NCI-H2227 treated with DMSO at 0.1 percent for 48 hours (cell line): ENCODE results near the gene FGF12.

Experiments
- DNase-seq: peaks from one replicate; lab custom pipeline; 2025; lab: John Stamatoyannopoulos, UW

The FGF12 gene

DNA sequence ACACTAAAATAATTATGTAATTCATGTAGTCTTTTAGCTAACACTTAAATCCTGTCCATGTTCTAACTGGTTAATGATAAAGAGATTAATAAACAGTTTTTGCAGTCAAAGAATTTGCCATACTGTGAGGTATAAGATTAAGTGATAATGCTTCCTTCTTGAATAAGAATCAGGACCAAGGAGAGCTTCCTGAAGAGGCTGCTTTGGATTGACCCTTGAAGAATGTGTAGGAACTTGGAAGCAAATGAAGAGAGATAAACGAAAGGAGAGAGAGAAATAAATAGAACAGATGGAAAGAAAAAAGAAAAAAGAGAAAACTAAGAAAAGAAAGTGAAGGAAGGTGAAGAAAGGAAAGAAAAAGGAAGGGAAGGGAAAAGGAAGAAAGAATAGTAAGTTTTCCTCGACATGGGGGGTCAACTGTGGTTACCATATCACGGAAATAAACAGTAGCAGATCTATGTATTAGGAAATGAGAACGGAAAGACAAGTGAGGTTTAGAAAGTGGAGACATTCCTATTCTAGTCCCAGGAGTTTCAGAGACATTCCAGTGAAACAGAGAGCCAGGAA lies 539.8 kb downstream of the FGF12 start:
- DNase-seq = no peak

DNA sequence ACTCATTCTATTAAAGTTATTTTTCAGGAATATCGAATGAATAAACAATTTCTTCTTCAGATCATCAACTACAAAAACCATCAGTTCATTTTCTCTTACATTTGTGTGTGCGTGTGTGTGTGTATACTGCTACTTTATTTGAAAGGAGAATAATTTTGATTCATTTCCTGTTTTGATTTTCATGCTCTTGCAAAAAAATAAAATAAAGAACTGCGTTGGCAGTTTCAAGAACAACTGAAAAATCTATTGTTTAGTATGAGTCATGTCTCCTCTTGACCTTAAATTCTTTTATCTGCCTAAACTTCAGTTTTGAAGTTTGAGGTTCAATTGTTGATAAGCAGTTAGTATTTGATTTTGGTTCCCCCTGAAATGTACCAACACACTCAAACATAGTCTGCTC lies 540.8 kb downstream of the FGF12 start:
- DNase-seq = no peak

DNA sequence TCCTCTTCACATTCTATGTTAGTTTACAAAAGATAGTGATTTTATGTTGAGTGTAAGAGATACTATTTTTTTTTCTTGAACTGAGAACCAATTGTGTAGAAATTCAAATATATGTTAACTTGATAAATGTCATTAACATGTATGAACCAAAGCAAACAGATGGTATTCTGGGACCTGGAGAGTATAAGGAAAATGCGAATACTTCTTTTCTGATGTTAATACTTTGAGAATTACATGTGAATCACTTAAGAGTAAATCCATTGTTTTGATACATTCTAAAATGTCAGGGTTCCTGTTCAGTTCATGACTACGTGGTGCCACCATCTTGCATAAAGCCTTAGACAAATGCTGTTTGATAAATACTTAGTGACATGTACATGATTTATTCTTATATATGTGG lies 541.3 kb downstream of the FGF12 start:
- no peak for DNase-seq

DNA sequence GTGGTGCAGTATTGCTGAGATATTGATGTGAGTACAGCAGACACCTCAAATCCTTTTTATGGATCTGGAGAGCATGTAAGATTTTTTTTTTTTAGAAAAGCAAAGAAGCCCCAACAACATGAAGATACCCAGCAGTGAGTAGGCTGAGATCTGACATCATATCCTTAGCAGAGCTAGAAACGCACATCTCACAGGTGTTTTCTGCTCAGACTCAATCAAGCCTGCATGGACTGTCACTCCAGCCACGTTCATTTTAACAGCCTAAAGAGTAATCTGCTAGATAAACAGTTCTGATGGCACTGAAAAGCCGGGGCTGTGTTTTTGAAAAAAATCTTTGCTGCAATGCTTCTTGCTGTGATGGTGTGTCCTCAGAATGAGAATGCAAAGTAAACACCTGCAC lies 544.2 kb downstream of the FGF12 start:
- no peak for DNase-seq

DNA sequence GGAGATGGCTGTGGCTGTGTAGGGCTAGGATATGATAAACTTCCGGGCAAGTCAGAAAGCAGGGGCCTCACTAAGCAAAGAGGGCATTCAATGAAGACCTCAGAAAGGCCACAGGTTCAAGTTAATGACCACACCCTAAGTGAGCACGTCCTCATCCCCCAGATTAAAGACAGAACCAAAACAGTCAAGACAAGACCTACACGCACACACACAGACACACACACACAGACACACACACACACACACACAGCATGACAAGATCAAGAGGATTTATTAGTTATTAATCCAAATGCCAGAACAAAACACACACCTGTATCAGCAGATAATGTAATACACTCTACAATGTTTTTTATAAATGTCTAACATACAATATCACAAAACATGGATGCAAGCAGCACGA lies 546.2 kb downstream of the FGF12 start:
- no peak for DNase-seq

DNA sequence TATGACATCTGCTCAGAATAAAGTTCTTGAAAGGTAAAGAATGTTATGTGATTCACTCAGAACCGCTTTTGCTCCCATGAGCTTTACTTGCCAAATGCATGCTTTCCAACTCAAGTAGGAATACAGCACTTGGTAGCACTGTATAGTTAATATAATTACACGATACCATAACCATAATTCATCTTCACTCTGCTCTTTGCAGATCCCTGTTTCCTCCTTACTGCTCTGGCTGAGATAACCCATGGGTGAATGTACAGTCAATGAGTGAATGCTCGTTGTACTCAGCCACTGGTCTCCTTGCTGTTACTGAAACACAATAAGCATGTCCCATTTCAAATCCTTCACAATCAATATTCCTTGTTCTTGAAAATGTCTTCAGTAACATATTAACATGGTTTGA lies 550.0 kb downstream of the FGF12 start:
- no peak for DNase-seq

DNA sequence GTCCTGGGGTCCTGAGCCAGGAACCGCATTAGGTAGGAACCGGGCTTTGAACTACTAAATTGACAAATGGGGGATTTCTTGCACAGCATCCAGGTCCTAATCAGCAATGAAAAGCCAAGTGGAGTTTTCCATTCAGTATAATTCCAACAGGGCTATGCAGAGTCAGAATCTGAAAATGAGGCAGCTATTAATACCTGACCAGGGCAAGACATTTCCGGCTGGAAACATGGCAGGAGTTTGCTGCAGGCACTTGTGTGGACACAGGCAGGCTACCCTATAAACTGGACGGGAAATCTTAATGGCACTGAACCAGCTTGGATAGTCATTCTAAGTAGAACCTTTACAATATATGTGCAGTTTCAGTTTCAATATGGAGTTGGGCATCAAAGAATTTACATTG lies 553.1 kb downstream of the FGF12 start:
- no peak for DNase-seq

DNA sequence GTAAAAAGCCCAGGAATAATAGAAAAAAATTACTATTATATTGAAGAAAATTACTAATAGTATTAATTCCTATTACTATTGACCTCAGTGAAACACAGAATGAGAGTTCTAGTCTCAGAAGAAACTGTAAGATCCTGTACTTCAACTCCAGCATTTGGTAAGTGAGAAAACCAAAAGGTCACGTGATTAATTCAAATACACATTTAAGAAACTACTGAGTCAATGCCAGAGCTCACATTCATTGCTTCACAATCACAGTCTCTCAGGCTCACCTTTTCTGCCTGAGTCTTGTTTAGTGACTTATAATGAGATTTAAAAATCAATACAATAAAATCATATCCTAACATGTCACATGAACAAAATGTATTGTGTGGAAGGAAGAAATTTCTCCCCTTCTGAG lies 556.1 kb downstream of the FGF12 start:
- DNase-seq = no peak

DNA sequence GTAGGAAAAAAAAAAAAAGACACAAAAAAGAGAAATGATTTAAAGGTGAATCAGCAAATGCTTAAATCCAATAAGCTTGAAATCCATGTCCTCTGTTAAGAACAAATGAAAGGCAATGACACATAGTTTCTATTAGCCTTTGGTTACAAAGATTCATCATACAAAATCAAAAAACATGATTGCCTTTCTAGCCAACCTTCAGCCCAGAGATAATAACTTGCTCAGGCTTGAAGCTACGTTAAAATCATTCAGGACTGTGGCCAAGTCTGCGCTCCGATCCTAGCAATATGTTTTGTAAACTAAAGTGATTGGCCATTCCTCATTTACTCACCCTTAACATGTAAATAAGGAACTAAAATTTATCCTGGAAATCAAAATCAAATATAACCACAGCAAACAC lies 556.7 kb downstream of the FGF12 start:
- no peak for DNase-seq

DNA sequence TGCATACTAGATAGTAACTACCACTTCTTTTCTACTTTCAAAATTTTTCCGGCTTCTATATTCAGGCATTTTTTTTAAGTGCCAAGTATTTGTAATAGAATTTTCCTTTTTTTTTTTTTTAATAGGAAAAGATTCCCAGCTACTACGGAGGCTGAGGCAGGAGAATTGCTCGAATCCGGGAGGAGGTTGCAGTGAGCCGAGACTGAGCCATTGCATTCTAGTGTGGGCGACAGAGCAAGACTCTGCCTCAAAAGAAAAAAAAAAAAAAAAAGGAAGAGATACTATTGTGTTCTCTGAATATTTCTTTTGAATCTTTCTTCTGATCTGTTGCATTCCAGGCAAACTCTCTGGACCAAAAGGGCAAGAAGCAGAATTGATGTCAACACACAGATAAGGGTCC lies 557.3 kb downstream of the FGF12 start:
- no peak for DNase-seq

DNA sequence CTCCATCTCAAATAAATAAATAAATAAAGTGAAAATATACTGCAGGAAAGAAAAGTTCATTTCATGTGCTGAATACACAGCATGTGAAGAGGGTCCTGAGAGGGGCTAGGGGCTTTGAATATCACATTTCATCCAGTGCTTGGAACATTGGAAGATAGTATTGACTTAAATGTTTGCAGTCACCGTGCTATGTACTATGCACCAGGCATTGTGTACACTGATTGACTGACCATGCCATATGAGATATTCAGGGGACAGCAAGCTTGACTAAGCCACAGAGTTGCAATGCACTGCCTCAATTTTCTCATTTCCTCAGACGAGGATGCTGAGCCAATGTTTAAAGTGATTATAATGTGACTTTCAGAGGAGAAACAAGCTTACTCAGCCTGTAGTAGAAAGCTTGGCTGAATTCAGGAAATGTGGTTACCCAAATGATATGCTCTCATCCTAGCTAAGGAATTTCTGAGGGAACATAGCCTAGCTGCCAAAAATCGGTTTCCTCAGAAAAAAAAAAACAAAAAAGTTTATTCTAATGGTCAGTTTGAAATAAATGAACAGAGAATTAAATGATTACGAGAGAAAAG lies 557.9 kb downstream of the FGF12 start:
- no peak for DNase-seq

DNA sequence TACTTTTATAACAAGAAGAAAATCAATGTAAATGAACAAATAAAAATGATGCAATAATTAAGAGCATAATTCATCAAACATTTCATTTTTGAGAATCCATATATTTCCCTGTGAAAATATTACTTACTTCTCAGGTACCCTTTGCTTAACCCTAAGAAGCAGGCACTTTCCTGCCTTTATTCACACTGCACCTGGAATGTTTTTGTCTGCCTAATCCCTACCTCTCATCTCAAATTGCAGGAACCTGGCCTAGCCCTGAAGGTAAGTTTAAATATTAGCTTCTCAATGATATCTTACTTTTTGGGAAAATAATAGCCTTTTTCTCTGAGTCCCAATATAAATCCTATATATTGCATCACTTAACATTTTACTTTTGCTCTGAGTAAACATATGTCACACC lies 559.1 kb downstream of the FGF12 start:
- no peak for DNase-seq

DNA sequence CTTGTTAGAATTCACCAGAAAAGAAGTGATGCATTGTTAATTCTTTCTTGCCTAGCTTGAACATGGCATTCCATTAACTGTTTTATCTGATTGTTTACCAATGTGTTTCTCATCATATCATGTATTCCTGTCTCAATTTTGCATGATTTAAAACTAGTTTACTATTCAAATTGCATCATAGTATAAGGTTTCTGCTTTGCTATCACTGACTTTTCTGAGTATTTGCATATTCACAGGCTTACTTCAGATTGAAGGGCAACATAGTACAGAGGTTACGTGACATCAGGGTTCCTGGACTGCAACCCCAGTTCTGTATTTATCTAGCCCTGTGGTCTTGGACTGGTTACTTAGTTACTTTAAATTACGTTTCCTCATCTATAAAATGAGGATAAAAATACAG lies 561.8 kb downstream of the FGF12 start:
- DNase-seq = no peak

DNA sequence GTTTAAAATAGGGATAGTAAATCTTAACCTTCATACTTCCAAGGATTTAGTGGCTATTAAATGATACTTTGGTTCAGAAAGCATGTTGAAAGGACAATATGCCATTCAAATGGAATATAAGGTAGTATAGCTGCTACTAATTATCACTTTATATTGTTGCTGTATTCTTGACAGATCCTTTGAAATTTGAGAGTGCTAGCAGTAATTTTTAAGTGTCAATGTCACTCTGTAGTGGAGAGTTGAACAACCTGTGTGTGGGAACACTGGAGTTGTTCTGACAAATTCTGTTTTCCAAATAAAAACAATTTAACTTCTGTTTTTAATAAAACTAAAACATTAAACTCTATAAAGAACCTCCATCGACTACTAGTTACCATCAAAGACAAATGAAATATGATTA lies 565.7 kb downstream of the FGF12 start:
- DNase-seq = no peak

DNA sequence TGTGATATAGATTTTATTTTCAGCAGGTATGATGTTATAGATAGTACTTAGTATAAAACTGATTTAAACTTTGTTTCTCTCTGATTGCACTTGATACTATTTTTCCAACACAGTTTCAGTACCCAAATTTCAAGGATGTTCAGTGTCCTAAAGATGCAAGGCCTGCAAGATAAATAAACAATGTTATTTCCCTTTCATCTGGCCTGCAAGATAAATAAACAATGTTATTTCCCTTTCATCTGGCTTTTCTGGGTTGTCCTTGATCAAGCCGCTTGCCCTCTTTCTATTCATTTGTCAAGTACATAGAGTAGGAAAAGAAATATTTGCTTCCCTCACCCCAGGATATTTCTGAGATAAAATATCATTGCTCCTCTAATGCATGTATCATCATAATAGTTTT lies 571.0 kb downstream of the FGF12 start:
- no peak for DNase-seq

DNA sequence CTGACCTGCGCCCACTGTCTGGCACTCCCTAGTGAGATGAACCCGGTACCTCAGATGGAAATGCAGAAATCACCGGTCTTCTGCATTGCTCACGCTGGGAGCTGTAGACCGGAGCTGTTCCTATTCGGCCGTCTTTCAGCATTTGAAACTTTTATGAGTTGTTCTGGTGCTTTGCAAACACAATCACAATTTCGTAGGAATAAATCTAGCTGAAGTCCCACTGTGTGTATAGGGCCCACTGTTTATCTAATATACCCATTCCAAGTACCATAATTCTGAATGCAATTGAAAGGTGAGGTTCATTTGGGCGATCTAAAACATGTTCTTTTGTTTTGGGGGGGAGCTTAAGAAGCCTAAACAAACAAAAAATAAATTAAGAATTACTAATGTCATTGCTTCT lies 572.1 kb downstream of the FGF12 start:
- no peak for DNase-seq

DNA sequence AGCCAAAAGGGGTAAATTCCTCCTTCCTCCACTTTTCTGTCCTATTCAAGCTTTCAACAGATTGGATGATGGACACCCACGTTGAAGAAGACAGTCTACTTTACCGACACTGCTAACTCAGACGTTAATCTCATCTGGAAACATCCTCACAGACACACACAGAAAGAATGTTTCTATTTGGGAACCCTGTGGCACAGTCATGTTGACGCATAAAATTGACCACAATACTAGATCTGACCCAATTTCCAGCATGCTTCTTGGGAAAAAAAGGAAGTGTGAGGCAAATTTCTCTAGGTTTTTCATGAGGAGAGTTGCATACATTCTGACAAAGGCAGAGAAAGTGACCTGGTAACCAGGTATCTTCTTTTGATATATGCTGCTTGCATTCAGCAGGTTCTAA lies 594.1 kb downstream of the FGF12 start:
- no peak for DNase-seq

DNA sequence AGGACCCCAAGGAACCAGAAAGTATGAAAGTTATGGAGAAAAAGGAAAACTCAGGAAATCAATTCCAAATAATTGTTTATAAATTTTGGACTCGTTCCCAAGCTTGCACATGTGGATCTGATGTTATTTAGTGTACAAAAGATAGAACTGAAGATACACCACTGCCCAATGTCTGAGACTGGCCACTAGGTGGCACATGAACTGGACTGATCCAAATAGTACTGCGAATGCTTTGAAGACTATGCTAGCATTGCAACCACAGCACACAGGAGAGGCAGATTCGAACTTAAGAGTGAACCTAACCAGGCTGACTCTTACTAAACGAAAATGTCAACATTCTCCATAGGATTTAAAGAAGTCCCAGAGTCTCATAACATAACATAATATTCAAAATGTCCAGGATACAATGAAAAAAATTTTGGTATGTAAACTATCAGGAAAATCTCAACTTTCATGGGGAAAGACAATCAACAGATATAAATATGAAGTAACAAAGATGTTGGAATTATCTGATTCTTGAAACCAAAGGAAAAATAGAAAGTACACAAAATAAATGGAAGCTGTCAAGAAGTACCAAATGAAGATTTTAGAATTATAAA lies 596.7 kb downstream of the FGF12 start:
- DNase-seq = no peak

DNA sequence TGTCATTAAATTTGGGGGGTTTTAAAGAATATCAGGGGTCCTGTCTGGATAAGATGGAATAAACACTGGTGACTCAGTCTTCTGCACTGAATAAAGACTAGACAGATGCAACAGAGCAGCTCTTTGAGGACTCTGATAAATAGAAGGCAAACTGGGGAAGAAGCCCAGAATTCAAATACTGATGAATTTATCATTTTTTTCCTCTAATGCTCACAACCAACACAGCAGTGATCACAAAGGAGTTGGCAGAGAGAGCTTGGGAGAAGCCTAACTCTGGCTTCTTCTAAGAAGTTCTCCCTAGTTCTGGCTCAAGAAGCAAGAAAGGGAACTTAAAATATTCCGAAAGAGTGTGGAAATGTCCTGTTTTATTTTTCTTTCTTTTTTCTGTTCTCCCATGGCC lies 597.8 kb downstream of the FGF12 start:
- DNase-seq = no peak

DNA sequence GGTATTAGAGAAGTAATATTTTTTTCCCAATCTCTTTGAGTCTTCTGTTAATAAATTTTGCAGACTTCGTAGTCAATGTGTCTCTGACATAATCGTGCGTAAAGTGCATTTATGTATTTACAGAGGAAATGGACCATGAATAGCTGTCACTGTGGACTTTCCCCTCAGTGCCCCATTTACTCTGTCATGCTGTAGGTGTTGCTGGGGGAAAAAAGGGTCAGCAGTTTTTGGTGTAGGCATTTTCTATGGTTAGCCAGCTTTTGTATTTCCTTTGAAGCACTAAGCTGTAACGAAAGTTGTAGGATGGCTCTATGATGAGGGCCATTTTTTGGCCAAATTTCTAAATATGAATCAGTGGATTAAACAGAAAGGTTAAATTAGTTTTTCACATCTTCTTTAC lies 598.4 kb downstream of the FGF12 start:
- DNase-seq = no peak

DNA sequence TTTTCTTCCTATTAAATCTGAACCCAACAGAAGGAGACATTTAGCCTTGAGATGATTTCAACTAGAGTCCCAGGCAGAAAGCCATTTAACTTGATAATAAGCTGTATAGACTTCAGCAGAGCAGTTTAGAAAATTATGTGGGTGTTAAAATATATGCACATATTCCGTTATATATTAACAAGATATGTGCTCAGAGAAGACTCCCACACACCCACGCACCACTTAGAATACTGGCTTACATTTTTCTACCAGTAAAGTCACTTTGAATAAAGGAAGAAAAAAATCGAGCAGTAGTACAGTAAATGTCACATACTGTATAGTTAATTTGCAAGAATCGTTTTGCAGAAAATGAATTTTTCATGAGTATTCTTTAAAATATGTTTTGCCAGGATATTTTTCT lies 599.3 kb downstream of the FGF12 start:
- no peak for DNase-seq

DNA sequence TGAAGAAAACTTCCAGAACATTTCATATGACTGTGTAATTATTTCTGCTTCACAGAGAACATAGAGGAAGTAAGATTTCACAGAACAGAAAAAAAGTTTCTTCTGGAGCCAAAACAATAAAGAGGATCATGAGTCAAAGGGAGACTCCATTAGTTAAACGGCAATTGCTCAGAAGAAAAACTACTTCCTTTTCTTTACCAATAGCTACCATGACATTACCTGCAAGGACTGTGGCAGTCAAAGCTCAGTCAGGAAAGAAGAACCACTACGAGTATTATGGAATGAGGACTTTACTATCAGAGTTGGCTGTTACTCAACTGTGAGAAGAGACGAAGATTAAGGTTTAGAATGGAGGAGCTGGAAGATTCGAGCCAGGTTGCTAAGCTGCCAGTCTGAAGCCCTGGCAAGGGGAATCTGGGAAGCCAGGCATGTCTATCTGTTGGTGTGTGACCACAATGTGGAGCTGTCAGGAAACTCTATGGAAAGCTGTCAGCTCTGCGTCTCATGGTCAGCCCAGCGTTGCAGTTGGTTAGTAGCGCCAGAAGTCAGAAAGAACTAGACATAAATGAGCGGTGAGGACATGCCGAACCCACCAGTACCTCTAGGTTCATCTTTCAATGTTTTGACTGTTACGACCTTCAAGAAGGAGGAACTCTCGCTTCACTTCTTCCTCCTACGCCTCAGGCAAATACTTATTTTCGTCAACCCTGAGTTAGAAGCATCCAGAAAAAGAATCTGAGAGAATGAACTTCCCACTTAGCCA lies 604.3 kb downstream of the FGF12 start:
- no peak for DNase-seq

DNA sequence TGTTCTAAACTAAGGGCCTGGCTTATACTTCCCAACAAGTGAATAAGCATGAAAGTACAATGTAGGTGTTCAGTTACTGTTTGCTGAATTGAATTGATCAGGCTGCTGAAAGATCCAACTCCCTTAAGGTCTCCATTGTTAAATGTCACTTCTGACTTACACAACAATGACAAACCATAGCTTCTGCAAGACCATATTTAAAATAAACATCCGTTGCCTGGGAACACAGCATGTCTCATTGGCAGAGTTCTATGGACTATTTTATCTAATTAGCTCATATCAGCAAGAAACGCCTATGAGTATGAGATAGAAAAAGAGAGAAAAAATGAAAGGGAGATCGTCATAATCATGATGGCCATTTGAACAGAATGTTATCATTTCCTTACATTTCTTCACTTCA lies 605.4 kb downstream of the FGF12 start:
- no peak for DNase-seq

DNA sequence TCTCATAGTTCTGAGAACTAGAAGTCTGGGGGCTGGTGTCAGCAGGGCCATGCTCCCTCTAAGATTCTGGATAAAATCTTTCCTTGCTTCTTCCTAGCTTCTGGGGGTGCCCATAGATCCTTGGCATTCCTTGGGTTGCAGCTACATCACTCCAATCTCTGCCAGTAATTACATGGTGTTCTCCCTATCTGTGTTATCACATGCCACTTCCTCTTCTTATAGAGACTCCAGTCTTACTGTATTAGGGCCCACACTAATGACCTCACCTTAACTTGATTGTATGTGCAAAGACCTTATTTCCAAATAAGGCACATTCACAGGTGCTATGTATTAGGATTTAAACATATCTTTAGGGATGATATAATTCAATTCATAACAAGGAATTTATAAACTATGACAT lies 618.5 kb downstream of the FGF12 start:
- no peak for DNase-seq
